Measurements from ENCODE around the gene ZNF407. TPM values are rescaled to one million over a fixed set of nuclear protein-coding genes. Genes with fewer than 3 reads are reported as not detected.

ZNF407 gene
- total and polyA plus RNA-seq, 11 donors: 3.8 to 14.7 (median 11.5) TPM

DNA sequence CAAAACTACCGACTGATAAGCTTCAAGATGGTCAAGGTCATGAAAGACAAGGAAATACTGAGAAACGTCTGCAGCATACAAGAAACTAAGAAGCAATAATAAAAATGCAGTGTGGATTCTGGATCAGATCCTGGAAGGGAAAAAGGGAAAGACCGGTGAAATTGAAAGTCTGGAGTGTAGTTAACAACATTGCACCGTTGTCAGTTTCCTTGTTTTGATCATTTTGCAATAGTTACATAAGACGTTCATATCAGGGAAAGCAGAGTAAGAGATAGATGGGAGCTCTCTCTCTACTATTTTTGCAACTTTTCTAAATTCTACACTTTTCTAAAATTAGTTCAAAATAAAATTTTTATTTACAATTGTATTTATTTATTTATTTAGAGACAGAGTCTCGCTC is 15.0 kb upstream of the ZNF407 start:
- DNase-seq (no peak), ATAC-seq (no peak)
- no peak overlapping the region for H3K4me3 ChIP-seq
- no peak for TF ChIP-seq POLR2A (IDR thresholded peaks at IDR 0.05)
- TF ChIP-seq, protein P1, sequence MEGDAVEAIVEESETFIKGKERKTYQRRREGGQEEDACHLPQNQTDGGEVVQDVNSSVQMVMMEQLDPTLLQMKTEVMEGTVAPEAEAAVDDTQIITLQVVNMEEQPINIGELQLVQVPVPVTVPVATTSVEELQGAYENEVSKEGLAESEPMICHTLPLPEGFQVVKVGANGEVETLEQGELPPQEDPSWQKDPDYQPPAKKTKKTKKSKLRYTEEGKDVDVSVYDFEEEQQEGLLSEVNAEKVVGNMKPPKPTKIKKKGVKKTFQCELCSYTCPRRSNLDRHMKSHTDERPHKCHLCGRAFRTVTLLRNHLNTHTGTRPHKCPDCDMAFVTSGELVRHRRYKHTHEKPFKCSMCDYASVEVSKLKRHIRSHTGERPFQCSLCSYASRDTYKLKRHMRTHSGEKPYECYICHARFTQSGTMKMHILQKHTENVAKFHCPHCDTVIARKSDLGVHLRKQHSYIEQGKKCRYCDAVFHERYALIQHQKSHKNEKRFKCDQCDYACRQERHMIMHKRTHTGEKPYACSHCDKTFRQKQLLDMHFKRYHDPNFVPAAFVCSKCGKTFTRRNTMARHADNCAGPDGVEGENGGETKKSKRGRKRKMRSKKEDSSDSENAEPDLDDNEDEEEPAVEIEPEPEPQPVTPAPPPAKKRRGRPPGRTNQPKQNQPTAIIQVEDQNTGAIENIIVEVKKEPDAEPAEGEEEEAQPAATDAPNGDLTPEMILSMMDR (IDR thresholded peaks at IDR 0.05): no peak
- no peak overlapping the region for H3K27ac ChIP-seq
- no peaks in the 10 kb centered on the region for H3K9me3 ChIP-seq
- no peaks in the 10 kb centered on the region for H3K36me3 ChIP-seq
- peaks cover 0 to 10% (median 6%) of the 10 kb centered on the region in 12 donors for H3K4me1 ChIP-seq
- WGBS, 4 donors: 64 to 74% (median 69%) methylated on average over 6 of the region's 6 CpGs
- H3K27me3 ChIP-seq: peaks cover 0 to 9% (median 0%) of the 10 kb centered on the region in 9 donors
- intact Hi-C loops (cut with DNase I): no loop called here

GRCh38 chr18:74587441-74587840 is 10.2 kb upstream of the ZNF407 start:
- WGBS, 4 donors: 77 to 83% (median 78%) methylated on average over 8 of the region's 8 CpGs
- ATAC-seq: no peak
- intact Hi-C loops (cut with DNase I): no loop called here
- H3K27ac ChIP-seq: no peak overlapping the region
- no peaks in the 10 kb centered on the region for H3K9me3 ChIP-seq
- peaks cover 0 to 4% (median 0%) of the 10 kb centered on the region in 9 donors for H3K36me3 ChIP-seq
- TF ChIP-seq POLR2A (IDR thresholded peaks at IDR 0.05): no peak
- TF ChIP-seq, protein P1 (IDR thresholded peaks at IDR 0.05): no peak
- H3K4me1 ChIP-seq: peaks cover 0 to 39% (median 0%) of the 10 kb centered on the region in 12 donors
- no peak overlapping the region for H3K4me3 ChIP-seq
- DNase-seq: no peak
- H3K27me3 ChIP-seq: peaks cover 0 to 9% (median 0%) of the 10 kb centered on the region in 9 donors

DNA sequence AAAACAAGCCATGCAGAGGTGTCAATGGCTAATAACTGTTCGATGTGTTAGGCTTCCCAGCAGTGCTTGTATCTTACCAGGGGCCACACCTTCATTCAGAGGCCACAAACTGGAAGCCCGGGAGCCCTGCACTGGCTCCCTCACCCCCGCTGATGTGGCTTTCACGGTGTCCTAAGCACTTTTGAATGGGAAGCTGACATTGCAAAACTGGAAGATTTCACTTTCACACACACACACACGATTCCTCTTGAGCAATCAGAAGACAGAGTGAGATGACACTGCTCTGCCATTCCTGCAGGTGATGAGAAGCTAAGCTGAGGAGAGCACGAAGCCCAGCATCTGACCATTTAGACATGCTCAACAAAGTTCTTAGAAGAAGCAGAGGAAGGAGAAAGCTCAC is 8.6 kb upstream of the ZNF407 start:
- peak in 3 of 4 donors; percentile 39 to 68 (median 41) for ATAC-seq

DNA sequence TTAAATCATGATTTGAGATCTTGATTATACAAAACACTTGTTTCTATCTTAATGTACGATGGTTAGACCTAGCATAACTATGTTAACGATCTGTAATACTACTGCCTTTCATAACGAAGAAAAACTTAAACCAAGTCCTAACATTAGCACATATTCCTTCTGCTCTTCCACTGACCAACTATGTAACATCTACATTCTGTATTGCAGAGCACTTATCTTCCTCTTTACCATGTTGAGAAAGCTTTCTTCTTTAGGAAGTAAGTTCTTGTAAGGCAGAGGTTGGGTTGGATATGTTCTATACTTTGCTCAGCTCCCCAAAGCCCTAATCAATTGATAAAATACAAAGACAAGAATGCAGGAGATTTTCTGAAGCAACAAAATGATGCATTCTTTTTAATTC is 7.9 kb upstream of the ZNF407 start:
- ATAC-seq: peak in 1 of 4 donors; percentile 58

More for the DNA sequence above, 8.6 kb upstream of the ZNF407 start:
- intact Hi-C loops (cut with DNase I): no loop called here
- DNase-seq: no peak
- WGBS, 4 donors: 65 to 76% (median 67%) methylated on average over 6 of the region's 6 CpGs
- no peaks in the 10 kb centered on the region for H3K9me3 ChIP-seq
- peaks cover 0 to 9% (median 0%) of the 10 kb centered on the region in 9 donors for H3K27me3 ChIP-seq
- H3K4me1 ChIP-seq: peaks cover 0 to 39% (median 0%) of the 10 kb centered on the region in 12 donors
- TF ChIP-seq, protein P1 (IDR thresholded peaks at IDR 0.05): no peak
- TF ChIP-seq POLR2A (IDR thresholded peaks at IDR 0.05): no peak
- no peak overlapping the region for H3K4me3 ChIP-seq
- peak overlapping the region in 1 of 12 donors; percentile 77 for H3K27ac ChIP-seq
- peaks cover 0 to 20% (median 10%) of the 10 kb centered on the region in 9 donors for H3K36me3 ChIP-seq

More for the DNA sequence above, 7.9 kb upstream of the ZNF407 start:
- H3K4me1 ChIP-seq: peaks cover 0 to 39% (median 0%) of the 10 kb centered on the region in 12 donors
- peaks cover 0 to 21% (median 10%) of the 10 kb centered on the region in 9 donors for H3K36me3 ChIP-seq
- no peak overlapping the region for H3K4me3 ChIP-seq
- H3K9me3 ChIP-seq: no peaks in the 10 kb centered on the region
- TF ChIP-seq, protein P1 (IDR thresholded peaks at IDR 0.05): no peak
- TF ChIP-seq POLR2A (IDR thresholded peaks at IDR 0.05): no peak
- intact Hi-C loops (cut with DNase I): no loop called here
- H3K27ac ChIP-seq: peak overlapping the region in 1 of 12 donors; percentile 77
- H3K27me3 ChIP-seq: peaks cover 0 to 7% (median 0%) of the 10 kb centered on the region in 9 donors
- WGBS, 4 donors: 82 to 88% (median 85%) methylated on average over 3 of the region's 3 CpGs
- no peak for DNase-seq

All from heart left ventricle (tissue), 16 donors.